GM19455 (cell line): ENCODE results near the gene SDSL.

Source experiments
- ATAC-seq: cut with Tn5 transposase; IDR thresholded peaks from one replicate; pipeline ENCODE4 v1.9.1; 2021; ENCODE audit not compliant: unreplicated experiment

The SDSL gene

DNA sequence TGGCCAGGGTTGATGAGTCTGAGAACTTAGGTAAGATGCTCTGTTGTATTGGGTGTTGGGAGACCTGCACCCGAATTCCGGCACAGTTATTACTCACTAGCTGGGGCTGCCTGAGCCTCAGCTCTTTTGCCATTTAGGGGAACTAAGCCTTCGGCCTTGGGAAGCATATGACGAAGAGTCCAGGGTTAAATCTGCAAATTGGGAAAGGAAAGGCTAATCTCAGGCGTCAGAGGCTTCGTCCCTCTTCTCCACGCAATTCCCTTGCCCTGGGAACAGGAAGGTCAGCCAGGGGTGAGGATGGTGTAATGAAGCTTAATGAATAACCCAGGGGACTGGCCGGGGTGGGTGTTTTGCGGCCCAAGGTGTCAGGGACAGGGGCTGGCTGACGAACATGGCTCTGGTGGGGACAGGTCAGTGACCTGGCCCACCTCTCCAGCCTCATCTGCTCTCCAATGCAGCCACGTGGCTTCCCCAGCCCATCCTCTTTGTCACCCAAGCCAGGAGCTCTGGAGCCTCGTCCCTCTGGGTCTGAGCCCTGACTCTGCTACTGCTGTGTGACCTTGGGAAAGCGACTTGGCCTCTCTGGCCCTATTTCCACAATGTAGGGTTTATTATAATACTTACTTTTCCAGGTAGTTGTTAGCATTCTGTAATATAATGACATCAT lies 3.8 kb upstream of the SDSL start:
- no peak for ATAC-seq

DNA sequence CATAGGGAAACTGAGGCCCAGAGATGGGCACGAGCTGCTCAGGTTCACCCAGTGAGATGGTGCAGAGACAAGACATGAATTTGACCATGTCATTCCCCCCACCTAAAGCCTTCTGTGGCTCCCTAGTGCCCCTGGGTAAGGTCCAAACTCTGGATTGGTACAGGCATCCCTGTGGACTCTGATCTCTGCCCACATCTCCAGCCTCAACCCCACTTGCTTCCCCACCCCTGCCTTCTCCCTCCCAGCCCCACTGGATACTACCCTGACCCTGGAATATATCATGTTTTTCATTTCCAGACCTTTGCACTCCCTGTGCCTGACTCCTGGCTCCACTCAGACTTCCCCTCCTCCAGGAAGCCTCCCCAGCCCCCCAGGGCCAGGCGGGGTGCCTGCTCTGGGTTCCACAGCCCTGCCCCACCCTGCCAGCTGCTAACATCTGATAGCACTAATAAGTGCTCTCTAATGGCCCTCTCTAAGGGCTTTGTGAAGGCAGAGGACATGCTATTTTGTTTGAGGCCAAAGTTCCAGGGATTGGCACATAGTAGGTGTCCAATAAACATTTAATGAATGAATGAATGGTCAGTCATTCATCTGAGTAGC lies 1.1 kb upstream of the SDSL start:
- ATAC-seq, result no peak

DNA sequence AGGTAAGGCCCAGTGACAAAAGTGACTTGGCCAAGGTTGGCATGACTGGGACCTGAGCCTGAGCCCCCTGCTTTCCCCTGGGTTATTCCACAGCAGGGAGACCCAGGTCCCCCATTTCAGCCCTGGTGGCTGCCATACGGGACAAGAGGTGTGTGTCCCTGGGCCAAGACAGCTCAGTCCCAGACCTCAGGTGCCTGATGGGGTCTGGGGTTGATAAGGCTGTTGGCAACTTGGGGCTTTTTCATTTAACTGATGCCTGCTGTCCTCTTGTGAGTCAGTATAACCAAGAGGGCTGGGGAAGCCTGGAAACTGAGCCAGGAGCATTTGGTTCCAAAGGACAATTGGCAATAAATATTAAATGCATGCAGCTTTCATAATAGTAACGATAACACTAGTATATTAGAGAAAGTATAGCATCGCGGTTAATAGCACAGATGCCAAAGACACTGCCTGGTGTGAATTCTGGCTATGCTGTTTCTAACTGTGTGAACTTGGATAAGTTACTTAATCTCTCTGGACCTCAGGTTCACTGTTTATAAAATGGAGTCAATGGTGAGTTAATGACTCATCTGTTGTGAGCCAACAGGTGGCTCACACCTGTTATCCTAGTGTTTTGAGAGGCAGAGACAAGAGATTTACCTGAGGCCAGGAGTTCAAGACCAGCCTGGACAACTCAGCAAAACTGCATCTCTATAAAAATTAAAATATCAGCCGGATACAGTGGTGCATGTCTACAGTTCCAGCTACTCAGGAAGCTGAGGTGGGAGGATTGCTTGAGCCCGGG lies 898 bp downstream of the SDSL start:
- ATAC-seq, result no peak

DNA sequence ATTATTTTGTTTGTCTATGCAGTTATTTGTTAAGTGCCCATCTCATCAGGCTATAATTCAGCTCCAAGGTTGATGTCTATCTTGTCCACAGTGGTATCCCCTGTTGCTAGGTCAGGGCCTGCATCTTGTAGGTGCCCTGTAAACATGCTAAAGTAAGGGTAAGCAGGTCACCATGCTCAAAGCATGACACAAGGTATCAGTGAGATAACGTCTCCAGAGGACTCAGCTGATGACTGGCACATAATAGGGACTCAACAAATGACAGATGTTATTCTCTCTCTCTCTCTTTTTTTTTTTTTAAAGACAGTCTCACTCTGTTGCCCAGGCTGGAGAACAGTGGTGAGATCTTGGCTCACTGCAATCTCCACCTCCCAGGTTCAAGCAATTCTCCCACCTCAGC lies 2.3 kb downstream of the SDSL start:
- no peak for ATAC-seq

DNA sequence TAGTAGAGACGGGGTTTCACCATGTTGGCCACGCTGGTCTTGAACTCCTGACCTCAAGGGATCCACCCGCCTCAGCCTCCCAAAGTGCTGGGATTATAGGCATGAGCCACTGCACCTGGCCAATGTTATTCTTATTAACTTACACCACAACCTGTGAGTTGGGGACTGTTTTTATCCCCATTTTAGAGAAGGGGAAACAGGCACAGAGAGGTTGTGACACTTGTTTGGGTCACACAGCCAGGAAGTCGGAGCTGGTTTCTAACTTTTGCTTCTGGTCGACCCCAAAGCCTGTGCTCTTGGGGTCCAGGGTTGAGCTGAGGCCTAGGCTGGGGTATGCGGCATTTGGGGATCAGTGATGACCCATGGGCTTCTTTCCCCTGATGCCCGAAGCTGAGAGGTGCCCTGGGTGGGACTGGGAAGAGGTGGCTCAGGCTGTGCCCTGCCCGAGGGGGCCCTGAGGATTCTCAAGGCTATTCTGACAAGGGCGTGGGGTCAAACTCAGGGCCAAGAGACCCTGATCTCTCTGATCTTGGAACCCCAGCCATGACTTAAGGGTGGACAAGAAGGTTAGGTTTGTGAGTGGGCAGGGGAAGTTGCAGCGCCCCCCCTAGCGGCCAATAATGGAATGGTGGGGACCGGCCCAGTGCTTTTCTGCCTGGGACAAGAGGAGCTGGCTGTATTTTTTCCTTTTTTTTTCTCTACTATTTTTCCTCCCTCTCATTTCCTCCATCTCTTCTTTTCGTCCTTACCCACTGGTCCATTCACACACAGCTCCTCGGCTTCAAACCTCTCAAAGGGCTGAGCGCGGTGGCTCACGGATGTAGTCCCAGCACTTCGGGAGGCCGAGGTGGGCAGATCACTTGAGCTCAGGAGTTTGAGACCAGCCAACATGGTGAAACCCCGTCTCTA lies 3.0 kb downstream of the SDSL start:
- no peak for ATAC-seq

DNA sequence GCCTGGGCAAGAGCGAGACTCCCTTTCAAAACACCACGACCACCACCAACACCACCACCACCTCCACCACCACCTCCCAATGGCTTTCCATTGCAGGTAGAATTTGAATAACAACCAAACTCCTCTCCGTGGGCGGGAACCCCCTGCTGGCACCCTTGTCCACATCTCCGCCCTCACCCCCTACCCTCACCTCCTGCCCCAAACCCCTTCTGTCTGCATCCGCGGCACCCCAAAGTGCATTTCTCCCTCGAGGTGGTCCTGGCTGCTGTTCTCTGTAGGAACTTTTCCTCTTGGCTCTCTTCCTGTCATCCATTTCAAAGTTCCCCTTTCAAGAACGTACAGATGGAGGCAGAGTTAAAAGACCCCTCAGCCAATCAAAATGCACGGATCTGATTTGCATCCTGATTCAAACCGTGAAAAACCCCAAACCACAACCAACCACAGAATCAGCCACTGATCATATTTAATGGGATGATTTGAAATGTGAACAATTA lies 3.8 kb downstream of the SDSL start:
- ATAC-seq, result no peak

DNA sequence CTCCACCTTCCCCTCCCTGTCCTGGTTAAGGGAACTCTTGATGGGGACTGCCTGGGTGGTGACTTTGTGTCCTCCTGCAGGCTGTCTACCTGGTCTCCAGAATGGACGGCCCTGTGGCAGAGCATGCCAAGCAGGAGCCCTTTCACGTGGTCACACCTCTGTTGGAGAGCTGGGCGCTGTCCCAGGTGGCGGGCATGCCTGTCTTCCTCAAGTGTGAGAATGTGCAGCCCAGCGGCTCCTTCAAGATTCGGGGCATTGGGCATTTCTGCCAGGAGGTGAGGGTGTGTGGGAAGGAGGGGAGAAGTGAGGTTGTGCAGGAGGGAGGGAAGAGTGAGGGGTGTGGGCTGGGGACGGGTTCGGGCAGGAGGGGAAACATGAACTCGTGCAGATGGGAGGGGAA lies 5.7 kb downstream of the SDSL start:
- no peak for ATAC-seq

DNA sequence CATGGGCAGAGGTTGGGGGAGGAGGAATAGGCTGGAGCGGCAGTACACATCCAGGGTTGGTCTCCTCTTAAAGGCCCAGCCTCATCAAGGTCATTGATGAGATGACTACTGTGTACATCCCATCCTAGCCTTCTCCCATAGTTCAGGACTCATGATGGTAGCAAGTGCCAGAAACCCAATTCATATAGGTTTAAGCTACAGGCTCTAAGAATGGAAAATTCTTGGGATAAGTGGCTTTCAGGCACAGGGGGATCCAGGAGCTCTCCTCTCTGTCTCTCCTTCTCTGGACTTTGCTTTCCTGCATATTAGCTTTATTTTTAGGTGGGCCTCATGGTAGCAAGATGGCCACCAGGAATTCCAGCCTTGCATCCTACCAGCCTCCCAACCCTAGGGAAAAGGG lies 6.3 kb downstream of the SDSL start:
- ATAC-seq, result no peak

DNA sequence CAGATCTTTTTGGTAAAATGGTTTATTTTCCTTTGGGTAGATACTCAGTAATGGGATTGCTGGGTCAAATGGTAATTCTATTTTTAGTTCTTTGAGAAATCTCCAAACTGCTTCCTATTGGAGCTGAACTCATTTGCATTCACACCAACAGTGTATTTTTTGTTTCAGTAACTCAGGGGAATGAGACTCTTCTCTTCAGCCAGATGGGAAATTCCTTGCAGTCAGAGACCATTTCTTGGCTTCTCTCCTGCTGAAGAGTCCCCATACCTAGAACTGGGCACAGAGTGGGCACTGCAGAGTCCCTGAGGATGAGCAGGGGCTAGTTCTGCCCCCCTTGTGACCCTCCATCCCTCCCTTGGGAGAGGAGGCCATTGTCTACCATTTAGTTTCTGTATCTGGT lies 10.8 kb downstream of the SDSL start:
- ATAC-seq, result no peak

DNA sequence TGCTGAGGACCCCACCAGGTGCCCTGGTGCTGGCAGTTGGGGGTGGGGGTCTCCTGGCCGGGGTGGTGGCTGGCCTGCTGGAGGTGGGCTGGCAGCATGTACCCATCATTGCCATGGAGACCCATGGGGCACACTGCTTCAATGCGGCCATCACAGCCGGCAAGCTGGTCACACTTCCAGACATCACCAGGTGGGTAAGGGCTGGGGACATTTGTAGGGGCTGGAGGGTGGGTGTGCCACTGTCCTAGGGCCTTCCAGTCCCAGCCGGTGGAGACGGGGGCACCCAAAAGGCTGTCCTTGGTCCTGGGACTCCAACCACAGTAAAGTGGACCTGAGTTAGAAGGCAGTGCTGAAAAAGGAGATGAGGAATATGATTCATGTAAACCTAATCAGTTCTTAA lies 13.2 kb downstream of the SDSL start:
- ATAC-seq, result no peak

DNA sequence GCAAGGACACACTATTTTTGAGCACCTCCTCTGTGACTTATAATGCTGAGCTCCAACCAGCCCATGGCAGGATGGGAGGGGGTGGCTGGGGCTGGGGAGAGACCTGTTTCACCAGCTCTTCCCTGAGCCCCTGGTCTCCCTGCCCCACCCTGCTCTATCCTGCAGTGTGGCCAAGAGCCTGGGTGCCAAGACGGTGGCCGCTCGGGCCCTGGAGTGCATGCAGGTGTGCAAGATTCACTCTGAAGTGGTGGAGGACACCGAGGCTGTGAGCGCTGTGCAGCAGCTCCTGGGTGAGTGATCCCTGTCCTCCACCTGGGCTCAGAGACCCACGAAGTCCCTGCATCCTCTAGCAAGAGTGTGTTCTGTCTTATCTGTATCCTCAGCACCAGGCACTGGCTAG lies 14.4 kb downstream of the SDSL start:
- ATAC-seq, result no peak

DNA sequence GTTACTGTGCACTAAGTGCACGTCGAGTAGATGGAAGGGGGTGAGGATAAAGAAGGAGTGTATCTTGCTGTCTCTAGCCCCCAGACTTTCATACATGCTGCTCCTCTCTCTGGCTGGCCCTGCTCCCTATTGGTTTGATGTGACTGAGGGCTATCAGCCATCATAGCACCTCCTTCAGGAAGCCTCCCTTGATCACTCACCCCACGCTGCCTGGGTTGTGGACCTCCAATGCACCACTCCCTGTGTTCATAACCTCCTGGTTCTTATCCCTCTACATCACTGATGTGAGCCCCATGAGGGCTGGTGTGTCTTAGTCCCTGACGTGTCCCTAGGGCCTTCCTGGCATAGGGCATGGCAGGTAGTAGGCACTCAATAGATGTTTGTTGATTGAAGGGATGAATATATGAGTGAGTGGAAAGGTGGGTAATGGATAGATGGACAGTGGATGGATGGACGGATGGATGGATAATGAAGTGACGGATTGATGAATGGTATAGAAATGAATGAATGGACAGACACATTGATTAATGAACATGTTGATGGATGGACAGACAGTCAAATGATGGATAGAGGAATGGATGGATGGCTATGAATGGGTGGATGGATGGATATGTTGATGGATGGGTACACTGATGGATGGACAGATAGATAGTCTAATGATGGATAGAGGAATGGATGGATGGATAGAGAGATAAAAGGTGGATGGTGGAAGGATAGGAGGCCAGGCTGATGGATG lies 15.0 kb downstream of the SDSL start:
- no peak for ATAC-seq

DNA sequence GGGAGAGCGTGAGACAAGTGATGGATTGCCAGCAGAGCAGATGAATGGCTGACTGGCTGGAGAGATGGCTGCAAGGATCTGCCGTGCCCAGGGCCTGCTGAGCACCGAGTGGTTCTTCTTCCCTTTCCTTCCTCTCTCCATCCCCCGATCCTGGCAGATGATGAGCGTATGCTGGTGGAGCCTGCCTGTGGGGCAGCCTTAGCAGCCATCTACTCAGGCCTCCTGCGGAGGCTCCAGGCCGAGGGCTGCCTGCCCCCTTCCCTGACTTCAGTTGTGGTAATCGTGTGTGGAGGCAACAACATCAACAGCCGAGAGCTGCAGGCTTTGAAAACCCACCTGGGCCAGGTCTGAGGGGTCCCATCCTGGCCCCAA lies 15.5 kb downstream of the SDSL start:
- ATAC-seq, result no peak

DNA sequence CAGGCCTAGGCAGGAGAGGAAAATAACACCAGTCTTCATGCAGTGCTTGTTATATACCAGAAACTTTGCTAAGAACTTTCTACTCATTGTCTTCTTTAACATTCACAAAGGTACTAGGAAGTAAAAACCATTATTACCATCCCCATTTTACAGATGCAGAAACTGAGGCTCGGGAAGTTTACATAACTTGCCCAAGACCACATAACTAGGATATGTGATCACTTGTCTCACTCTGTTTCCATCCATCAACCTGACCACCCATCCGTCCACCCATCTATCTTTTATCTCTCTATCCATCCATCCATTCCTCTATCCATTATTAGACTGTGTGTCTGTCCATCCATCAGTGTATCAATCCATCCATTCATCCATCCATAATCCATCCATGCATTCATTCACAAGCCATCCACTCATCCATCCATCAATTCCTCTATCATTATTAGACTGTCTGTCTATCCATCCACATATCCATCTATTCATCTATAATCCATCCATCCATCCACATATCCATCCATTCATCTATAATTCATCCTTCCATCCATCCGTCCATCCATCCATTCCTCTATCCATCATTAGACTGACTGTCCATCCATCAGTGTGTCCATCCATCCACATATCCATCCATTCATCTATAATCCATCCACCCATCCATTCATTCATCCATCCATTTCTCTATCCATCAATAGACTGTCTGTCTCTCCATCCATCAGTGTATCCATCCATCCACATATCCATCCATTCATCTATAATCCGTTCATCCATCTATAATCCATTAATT lies 16.5 kb downstream of the SDSL start:
- no peak for ATAC-seq

DNA sequence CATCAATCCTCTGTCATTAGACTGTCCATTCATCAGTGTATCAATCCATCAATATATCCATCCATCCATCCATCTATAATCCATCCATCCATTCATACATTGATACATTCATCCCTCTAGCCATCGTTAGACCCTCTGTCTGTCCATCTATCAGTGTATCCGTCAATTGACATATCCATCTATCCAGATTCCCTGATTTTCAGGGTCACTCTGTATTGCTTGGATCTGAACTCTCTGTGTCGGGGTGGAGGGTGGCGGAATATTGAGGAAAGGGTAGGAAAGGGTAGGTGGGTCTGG lies 17.1 kb downstream of the SDSL start:
- ATAC-seq, result no peak

DNA sequence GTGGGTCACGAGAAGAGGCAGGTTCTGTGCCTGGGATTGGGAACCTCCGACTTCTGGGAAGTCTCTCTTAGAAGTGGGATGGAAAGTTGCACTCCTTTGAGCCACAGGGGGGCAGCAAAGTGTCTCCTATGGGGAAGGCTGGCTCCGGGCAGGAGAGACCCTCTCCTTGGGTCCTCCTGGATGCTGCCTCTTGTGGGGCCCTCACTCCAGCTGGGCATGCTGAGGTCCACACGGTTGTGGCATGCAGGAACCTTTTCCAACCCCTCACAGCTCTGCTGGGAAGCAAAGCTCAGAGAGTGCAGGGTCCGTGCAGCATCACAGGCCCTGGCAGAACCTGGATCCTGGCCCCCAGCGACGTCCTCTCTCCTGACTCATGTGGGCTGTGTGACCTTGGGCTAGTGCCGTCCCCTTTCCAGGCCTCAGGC lies 17.4 kb downstream of the SDSL start:
- ATAC-seq, result no peak

DNA sequence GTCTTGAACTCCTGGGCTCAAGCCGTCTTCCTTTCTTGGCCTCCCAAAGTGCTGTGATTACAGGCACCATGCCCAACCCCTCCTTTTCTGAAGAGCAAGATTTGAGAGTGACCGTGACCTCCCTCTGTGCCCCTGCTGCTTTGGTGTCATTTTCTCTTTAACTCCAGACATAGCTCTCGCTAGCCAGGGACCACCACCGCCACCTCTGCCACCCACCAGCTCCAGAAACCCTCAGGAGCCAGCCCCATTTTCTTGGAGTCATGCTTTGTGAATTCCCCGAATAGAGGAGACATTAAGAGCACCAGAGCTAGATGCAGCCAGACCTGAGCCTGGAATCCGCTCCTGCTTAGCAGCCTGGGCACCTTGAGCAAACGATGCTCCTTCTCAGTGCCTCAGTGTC lies 18.2 kb downstream of the SDSL start:
- no peak for ATAC-seq

DNA sequence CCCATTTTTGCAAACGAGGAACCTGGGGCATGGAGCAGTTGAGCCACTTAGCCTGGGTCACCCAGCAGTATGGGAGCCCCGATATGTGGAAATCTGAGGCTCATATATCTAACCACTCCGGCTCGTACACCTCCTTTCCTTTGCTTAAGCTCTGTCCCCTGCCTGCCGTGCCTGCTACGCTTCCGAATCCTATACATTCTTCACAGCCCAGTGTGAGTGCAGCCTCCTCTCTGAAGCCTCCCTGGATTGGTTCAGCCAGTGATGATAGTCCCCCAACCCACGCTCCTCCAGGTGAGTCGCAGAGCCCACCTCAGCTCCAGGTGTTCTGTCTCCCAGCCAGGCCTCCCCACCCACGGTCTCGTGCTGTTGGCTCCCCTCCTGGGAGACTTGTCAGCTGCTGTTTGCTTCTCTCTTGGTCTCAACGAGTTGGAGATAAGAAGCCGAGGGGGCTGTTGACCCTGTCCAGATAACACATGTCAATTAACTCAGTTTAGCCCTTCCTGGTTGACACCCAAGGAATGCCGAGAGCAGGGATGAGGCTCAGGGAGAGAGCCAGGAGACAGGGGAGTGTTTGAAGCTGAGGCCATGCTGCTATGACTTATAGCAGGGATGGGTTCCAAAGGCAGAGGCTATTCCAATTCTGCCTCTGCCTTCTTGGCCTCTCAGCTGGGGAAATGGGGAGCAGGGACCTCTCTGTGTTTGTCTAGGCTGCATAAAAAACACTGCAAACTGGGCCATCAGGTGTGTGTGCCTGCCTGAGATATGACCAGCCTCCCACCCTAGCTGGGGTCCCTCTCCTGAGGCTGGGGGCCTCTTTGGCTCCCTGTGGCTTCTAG lies 19.0 kb downstream of the SDSL start:
- no peak for ATAC-seq

DNA sequence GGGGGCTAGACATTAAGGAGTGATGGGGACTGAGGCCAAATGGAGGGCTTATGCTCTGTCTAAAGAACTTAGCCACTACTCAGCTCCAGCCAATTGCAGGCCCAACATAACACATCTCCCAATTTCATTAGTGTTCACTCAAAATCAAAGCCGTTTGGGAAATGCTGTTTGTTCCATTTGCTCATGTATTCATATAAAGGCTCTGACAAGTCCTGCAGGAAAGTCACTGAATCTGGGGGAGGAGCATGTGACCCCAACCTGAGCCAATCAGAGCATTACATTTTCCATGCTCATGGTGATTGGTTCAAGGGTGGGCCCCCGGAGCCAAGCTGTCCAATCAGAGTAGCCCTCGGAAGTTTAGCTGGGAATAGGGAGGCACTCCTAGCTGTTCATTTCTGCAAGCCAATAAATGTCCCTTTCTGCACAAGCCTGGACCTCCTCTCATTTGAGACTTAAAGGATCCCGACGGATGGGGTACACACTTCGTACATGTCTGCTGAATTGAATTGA lies 20.9 kb downstream of the SDSL start:
- no peak for ATAC-seq
